ENCODE results near the gene SCO1.

GRCh38 chr17:10666906-10667305 lies 30.4 kb downstream of the SCO1 start:
- TF ChIP-seq CTCF (IDR thresholded peaks at IDR 0.05) (no peak), EZH2 (IDR thresholded peaks at IDR 0.05; ENCODE audit: borderline replicate concordance, insufficient read depth, low read depth, low read length, poor library complexity, severe bottlenecking) (no peak)

All from B cell (primary cell).